ENCODE data around the gene PEPD. TPM values are rescaled to one million over a fixed set of nuclear protein-coding genes. Genes with fewer than 3 reads are reported as not detected.

Gene PEPD
- total RNA-seq, 1 experiment from 2014 or later, result 83.1 TPM

DNA sequence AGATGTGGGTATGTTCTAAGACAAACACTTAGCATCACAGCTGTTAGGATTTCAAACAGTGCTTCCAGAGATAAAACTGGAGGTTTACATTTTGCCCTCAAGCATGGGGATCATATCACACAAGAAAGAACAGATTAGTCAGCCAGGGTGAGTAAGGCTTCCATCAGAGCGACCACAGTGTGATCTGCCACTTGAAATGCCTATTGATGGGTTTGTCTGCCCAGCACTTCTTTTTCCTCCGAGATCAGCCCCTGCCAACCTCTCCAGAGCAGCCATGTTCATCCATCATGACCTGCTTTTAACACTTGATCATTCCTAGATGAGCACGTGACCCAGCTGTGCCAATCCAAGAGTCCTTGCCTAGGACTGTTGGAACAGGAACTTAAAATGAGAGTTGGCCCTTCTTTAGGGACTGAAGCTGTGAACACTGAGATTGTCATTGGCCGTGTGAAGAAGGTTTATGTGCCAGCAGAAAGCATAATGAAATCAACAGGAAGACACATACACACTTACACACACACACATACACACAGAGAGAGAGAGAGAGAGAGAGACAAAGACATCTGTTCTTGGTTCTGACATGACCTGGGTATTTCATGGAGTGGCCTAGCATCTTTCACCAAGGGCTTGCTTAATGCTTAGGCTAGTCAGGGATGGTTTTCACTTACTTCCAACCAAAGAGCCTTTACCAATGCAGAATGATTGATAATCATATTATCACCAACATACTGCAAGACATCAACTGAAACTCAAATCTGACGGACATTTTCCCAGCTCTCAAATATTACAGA lies 153.3 kb downstream of the PEPD start:
- H3K4me3 Mint-ChIP-seq, result no peak overlapping the region
- H3K27me3 Mint-ChIP-seq (ENCODE audit: low read depth), result peaks cover 4% of the 10 kb centered on the region
- TF ChIP-seq FOXJ3 (CRISPR knock-in tag; IDR thresholded peaks at IDR 0.05; ENCODE audit: borderline replicate concordance) (no peak), HMGA2 (CRISPR knock-in tag; IDR thresholded peaks at IDR 0.05) (no peak), GABPB1 (CRISPR knock-in tag; IDR thresholded peaks at IDR 0.05) (no peak), ELF4 (CRISPR knock-in tag; IDR thresholded peaks at IDR 0.05; ENCODE audit: low read depth) (no peak), ETV6 (CRISPR knock-in tag; IDR thresholded peaks at IDR 0.05) (no peak)
- TF ChIP-seq, protein P1, sequence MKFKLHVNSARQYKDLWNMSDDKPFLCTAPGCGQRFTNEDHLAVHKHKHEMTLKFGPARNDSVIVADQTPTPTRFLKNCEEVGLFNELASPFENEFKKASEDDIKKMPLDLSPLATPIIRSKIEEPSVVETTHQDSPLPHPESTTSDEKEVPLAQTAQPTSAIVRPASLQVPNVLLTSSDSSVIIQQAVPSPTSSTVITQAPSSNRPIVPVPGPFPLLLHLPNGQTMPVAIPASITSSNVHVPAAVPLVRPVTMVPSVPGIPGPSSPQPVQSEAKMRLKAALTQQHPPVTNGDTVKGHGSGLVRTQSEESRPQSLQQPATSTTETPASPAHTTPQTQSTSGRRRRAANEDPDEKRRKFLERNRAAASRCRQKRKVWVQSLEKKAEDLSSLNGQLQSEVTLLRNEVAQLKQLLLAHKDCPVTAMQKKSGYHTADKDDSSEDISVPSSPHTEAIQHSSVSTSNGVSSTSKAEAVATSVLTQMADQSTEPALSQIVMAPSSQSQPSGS (CRISPR knock-in tag; IDR thresholded peaks at IDR 0.05; ENCODE audit: borderline replicate concordance, low read depth), result no peak
- TF ChIP-seq, protein P2, sequence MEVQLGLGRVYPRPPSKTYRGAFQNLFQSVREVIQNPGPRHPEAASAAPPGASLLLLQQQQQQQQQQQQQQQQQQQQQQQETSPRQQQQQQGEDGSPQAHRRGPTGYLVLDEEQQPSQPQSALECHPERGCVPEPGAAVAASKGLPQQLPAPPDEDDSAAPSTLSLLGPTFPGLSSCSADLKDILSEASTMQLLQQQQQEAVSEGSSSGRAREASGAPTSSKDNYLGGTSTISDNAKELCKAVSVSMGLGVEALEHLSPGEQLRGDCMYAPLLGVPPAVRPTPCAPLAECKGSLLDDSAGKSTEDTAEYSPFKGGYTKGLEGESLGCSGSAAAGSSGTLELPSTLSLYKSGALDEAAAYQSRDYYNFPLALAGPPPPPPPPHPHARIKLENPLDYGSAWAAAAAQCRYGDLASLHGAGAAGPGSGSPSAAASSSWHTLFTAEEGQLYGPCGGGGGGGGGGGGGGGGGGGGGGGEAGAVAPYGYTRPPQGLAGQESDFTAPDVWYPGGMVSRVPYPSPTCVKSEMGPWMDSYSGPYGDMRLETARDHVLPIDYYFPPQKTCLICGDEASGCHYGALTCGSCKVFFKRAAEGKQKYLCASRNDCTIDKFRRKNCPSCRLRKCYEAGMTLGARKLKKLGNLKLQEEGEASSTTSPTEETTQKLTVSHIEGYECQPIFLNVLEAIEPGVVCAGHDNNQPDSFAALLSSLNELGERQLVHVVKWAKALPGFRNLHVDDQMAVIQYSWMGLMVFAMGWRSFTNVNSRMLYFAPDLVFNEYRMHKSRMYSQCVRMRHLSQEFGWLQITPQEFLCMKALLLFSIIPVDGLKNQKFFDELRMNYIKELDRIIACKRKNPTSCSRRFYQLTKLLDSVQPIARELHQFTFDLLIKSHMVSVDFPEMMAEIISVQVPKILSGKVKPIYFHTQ (CRISPR knock-in tag; IDR thresholded peaks at IDR 0.05), result no peak
- TF ChIP-seq, protein P3, sequence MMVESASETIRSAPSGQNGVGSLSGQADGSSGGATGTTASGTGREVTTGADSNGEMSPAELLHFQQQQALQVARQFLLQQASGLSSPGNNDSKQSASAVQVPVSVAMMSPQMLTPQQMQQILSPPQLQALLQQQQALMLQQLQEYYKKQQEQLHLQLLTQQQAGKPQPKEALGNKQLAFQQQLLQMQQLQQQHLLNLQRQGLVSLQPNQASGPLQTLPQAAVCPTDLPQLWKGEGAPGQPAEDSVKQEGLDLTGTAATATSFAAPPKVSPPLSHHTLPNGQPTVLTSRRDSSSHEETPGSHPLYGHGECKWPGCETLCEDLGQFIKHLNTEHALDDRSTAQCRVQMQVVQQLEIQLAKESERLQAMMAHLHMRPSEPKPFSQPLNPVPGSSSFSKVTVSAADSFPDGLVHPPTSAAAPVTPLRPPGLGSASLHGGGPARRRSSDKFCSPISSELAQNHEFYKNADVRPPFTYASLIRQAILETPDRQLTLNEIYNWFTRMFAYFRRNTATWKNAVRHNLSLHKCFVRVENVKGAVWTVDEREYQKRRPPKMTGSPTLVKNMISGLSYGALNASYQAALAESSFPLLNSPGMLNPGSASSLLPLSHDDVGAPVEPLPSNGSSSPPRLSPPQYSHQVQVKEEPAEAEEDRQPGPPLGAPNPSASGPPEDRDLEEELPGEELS (CRISPR knock-in tag; IDR thresholded peaks at IDR 0.05), result no peak
- DNase-seq (ENCODE audit: low spot score) (no peak), ATAC-seq (no peak)
- no peaks in the 10 kb centered on the region for H3K36me3 Mint-ChIP-seq
- H3K9me3 Mint-ChIP-seq, result no peaks in the 10 kb centered on the region
- H3K27ac Mint-ChIP-seq, result no peak overlapping the region
- CTCF ChIA-PET, result no interaction called here
- POLR2A ChIA-PET, result no interaction called here
- H3K4me1 Mint-ChIP-seq, result no peaks in the 10 kb centered on the region

GRCh38 chr19:33366897-33367296 lies 154.7 kb downstream of the PEPD start:
- Mint-ChIP-seq H3K9me3 (no peaks in the 10 kb centered on the region), H3K4me1 (no peaks in the 10 kb centered on the region), H3K36me3 (no peaks in the 10 kb centered on the region), H3K27ac (no peak overlapping the region), H3K4me3 (no peak overlapping the region), H3K27me3 (ENCODE audit: low read depth) (peaks cover 4% of the 10 kb centered on the region)
- DNase-seq (ENCODE audit: low spot score), result no peak
- ChIA-PET POLR2A (interaction anchor here (0.6 kb wide), 1 partner anchor 45 kb away, joined by 6 read pairs; no protein-coding TSS in a partner anchor), CTCF (interaction anchor here (0.7 kb wide), 1 partner anchor 132 kb away, joined by 5 read pairs; no protein-coding TSS in a partner anchor)
- no peak for ATAC-seq
- TF ChIP-seq CBFB (CRISPR knock-in tag; IDR thresholded peaks at IDR 0.05; ENCODE audit: low read depth) (no peak), ZNF671 (CRISPR knock-in tag; IDR thresholded peaks at IDR 0.05) (no peak), MXD4 (CRISPR knock-in tag; IDR thresholded peaks at IDR 0.05; ENCODE audit: borderline replicate concordance) (no peak), SP1 (CRISPR knock-in tag; conservative IDR thresholded peaks at IDR 0.05) (no peak)

DNA sequence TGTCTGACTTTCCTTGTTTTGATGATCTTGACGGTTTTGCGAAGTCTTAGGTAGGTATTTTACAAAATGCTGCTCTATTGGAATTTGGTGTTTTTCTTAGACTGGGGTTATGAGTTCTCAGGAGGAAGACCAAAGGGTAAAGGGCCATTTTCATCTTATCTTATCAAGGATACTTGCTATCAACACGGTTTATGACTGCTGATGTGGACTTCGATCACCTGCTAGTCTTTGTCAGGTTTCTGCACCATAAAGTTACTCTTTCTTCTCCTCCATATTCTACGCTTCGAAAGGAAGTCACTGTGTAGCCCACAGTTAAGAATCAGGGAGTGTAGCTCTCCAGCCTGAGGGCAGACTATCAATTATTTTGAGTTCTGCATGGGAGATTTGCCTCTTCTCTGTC lies 155.5 kb downstream of the PEPD start:
- Mint-ChIP-seq H3K4me3 (no peak overlapping the region), H3K4me1 (no peaks in the 10 kb centered on the region), H3K9me3 (no peaks in the 10 kb centered on the region), H3K27ac (no peak overlapping the region), H3K36me3 (no peaks in the 10 kb centered on the region), H3K27me3 (ENCODE audit: low read depth) (peaks cover 4% of the 10 kb centered on the region)
- ATAC-seq (no peak), DNase-seq (ENCODE audit: low spot score) (no peak)
- ChIA-PET CTCF (no interaction called here), POLR2A (no interaction called here)
- TF ChIP-seq NFYB (CRISPR knock-in tag; conservative IDR thresholded peaks at IDR 0.05; ENCODE audit: low read depth) (no peak), STAT6 (CRISPR knock-in tag; conservative IDR thresholded peaks at IDR 0.05; ENCODE audit: low read depth) (no peak), SMAD4 (CRISPR knock-in tag; IDR thresholded peaks at IDR 0.05) (no peak), ZNF416 (CRISPR knock-in tag; IDR thresholded peaks at IDR 0.05) (no peak), FOXJ3 (CRISPR knock-in tag; IDR thresholded peaks at IDR 0.05; ENCODE audit: borderline replicate concordance) (no peak), ZNF219 (CRISPR knock-in tag; IDR thresholded peaks at IDR 0.05; ENCODE audit: borderline replicate concordance) (no peak), MXD4 (CRISPR knock-in tag; IDR thresholded peaks at IDR 0.05; ENCODE audit: borderline replicate concordance) (no peak), ETV6 (CRISPR knock-in tag; IDR thresholded peaks at IDR 0.05) (no peak)
- TF ChIP-seq, protein P4, sequence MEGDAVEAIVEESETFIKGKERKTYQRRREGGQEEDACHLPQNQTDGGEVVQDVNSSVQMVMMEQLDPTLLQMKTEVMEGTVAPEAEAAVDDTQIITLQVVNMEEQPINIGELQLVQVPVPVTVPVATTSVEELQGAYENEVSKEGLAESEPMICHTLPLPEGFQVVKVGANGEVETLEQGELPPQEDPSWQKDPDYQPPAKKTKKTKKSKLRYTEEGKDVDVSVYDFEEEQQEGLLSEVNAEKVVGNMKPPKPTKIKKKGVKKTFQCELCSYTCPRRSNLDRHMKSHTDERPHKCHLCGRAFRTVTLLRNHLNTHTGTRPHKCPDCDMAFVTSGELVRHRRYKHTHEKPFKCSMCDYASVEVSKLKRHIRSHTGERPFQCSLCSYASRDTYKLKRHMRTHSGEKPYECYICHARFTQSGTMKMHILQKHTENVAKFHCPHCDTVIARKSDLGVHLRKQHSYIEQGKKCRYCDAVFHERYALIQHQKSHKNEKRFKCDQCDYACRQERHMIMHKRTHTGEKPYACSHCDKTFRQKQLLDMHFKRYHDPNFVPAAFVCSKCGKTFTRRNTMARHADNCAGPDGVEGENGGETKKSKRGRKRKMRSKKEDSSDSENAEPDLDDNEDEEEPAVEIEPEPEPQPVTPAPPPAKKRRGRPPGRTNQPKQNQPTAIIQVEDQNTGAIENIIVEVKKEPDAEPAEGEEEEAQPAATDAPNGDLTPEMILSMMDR (IDR thresholded peaks at IDR 0.05), result no peak

All from WTC11 (cell line).